AG08396 (cell line): ENCODE measurements around the gene GNG4.
"Not testable (repeated sequence)": the region's sequence is repeated elsewhere in the genome, so short reads cannot be mapped to it uniquely, and the experiment has no call there.

Experiments used
- DNase-seq: peaks from one replicate; pipeline ENCODE4 v3.0.0; 2012; ENCODE audit warnings: low spot score, mixed read lengths

Gene GNG4

DNA sequence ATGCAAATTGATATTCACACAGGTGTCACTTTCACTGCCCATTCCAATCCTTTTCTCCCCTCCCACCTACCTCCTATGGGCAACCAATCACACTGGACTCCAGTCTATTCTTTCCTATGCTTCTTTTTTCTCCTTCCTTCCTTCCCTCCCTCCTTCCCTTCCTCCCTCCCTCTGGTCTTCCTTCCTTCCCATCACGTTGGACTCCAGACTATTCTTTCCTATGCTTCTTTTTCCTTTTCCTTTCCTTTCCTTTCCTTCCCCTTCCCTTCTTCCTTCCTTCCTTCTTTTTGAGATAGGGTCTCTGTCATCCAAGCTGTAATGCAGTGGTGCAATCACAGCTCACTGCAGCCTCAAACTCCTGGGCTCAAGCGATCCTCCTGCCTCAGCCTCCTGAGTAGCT, 64.6 kb downstream of the GNG4 start:
- DNase-seq, result no peak

DNA sequence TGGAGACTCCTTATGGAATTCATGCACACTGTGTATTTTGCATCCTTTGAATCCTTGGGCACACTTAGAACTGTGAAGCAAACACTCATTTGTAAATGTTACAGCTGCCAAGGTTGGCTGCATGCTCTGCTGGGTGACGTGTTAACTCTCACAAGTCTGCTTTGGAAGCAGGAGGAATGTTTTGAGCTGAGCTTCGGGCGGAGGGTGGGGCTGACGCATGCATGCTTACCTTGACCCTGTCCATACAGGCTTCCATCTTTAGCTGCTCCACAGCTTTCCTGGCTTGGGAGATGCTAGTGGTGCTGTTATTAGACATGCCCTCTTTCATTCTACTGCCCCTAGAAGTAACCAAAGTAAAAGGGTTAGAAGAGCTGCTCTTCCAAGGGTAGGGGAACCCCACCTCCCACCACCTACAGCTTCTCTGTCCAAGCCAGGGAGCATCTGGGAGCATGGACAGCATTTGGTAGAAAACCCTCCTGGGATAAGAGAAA, 66.0 kb downstream of the GNG4 start:
- DNase-seq, result no peak

DNA sequence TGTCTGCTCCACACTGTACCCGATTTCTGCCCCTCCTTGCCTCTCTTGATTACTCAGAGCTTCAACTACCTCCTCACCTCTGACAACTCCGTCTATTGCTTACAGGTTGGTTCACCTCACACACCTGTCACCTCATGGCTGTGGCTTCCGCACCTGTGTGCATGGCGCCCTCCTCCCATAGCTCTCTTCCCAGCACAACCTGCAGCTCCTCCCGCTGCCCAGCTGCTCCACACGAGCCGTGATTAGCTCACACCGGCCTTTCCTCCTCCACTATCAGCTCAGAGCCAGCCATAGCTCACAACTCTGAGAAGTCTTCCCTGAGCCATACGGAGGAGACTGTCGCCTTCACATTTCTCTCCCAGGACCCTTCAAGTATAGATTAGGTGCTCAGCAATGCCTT, 67.5 kb downstream of the GNG4 start:
- no peak for DNase-seq

DNA sequence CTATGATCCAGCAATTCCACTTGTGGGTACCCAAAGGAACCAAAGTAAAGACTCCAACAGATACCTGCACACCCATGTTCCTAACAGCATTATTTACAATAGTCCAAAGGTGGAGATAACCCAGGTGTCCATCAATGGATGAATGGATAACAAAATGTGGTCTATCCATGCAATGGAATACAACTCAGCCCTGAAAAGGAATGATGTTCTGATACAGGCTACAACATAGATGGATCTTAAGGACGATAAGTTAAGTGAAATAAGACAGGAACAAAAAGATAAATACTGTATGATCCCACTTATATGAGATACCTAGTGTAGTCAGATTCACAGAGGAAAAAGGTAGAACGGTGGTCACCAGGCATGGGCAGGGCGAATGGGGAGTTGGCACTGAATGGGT, 69.7 kb downstream of the GNG4 start:
- no peak for DNase-seq

DNA sequence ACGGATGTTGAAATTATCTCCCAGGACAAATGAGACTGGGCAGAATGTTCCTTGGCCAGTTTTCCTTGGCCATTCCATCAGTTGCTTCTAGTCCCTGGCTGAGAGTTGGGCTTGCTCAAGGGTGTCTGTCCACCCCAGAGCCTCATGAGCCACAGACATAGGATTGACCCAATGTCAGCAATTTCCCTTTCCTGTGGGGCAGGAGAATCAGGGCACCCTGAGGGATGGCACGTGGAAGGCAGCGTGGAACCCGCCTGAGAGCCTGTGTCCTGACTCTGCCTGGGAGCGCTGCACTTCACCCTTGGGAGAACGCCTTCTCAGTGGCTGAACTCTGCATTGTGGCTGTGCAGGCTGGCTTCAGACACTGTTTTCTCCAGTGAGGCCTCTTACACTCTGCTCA, 74.0 kb downstream of the GNG4 start:
- no peak for DNase-seq

DNA sequence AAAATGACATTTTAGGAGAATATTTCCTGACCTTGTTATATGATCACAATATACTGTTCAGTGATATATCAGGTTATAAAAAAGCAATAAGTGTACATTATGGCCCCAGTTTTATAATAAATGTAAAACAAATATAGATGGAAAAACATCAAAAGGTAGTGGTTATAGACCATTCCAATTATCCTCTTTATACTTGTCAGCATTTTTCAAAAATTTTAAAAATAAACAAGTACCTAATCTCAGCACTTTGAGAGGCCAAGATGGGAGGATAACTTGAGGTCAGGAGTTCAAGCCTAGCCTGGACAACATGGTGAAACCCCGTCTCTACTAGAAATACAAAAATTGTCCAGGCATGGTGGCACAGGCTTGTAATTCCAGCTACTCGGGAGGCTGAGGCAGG, 75.7 kb downstream of the GNG4 start:
- no peak for DNase-seq

DNA sequence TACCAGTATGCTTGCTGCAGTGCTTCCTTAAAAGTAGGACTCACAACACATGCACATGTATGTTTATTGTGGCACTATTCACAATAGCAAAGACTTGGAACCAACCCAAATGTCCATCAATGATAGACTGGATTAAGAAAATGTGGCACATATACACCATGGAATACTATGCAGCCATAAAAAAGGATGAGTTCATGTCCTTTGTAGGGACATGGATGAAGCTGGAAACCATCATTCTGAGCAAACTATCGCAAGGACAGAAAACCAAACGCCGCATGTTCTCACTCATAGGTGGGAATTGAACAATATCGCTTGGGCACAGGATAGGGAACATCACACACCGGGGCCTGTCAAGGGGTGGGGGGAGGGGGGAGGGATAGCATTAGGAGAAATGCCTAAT, 76.6 kb downstream of the GNG4 start:
- DNase-seq, result not testable (repeated sequence)

DNA sequence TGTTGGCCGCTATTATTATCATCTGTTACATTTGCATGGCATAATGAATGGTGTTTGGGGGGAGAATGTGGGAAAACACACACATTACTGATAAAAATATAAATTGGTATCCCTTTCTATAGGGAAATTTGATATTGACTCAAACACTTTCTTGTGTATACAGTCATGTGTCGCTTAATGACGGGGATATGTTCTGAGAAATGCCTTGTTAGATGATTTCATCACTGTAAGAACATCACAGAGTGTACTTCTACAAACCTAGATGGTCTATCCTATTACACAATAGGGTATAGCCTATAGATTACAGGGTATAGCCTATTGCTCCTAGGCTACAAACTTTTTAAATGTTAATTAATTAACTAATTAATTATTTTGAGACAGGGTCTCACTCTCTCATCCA, 78.1 kb downstream of the GNG4 start:
- DNase-seq, result no peak

DNA sequence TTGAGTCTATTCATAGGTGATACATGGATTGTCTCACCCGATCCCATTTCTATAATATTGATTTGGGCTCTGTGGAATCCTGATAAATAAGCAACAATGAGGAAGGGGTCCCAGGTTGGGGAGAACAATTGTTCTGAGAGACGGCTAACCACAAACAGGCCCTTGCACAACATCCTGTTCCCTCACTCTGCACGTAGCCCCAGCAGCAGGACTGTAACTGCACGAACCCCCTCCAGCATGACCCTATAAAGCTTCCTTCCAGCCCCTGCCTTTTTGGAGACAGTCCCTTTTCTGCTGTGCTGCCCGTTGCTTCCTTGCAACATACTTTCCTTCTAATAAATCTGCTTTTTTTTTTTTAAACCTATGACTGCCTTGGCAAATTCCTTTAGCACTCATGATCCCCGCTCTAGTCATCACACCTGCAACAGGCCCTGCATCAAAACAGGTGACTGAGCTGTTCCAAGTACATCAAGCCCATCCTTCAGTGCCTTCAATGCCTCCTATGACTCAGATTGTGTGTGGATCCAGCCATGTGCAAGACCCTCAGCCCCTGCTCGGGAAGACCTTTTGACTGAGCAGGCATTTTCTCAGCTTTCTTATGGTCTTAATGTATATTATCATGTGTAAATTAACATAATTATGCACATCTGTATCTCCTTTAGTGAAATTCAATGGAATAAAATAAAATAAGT, 81.6 kb downstream of the GNG4 start:
- no peak for DNase-seq

DNA sequence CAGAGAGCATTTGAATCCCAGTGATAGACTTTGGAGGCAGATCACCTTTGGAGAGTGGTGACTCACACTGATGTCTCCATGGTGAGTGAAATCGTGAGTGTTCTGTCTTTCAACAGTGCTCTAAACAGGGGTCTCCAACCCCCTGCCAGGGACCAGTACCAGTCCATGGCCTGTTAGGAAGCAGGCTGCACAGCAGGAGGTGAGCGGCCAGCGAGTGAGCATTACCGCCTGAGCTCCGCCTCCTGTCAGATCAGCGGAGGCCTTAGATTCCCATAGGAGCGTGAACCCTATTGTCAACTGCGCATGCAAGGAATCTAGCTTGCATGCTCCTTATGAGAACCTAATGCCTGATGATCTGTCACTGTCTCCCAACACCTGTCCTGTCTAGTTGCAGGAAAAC, 83.5 kb downstream of the GNG4 start:
- no peak for DNase-seq

DNA sequence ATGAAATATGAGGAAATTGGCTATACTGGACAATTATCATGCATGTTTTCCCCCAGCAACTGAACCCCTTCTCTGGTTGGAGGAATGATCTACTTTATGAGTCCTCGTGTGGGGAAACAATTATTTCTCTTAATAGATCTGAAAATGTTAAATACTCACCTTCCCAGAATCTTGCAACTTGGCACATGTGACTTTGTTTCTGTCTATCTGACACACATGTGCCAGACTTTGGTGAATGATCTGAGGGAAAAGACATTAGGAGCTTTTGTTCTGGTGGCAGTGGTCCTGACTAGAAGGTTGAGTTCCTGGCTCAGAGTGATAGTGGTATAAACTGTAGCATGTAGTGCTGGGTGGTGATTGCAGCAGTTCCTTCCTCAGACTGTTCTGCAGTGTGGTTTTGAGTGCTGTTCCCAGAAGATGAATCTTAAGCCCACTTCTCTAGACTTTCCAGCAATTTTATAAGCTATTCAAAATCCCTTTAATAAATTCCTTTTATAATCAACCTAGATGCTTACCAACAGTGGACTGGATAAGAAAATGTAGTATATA, 86.0 kb downstream of the GNG4 start:
- DNase-seq, result no peak

DNA sequence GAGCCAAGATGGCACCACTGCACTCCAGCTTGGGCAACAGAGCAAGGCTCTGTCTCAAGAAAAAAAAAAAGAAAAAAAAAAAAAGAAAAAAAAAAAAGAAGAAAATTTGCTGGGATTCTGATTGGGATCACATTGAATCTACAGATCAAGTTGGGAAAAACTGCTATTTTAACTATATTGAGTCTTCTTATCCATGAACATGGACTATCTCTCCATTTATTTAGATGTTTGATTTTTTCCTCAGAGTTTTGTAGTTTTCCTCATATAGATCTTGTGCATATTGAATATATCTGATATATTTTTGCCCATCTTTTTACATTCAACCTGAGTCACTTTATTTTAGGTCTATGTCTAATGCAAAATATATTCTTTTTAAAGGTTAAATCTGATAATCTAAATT, 87.0 kb downstream of the GNG4 start:
- no peak for DNase-seq

DNA sequence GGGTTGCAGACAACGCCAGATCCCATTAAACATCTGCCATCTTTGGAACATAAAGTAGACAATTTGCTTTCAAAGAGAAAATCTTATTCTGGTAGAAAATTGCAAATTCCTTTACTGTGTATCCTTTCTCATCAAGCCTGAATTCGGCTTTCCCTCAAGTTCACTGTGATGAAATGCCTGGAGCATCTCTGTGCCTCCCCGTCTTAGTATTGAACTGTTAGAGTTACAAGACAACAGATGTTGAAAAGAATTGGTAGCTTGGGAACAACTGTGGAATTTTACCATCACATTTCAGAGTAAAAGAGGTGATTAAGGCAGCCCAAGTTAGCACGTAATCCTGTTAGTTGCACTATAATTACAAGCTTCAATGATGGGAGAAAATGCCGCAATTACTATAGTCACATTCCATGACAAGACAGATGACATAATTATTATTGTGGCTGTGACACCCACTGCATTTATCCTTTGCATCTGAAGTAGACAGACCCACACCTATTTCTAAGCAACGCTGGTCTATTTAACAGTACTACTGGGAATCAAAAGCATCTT, 90.9 kb downstream of the GNG4 start:
- no peak for DNase-seq

DNA sequence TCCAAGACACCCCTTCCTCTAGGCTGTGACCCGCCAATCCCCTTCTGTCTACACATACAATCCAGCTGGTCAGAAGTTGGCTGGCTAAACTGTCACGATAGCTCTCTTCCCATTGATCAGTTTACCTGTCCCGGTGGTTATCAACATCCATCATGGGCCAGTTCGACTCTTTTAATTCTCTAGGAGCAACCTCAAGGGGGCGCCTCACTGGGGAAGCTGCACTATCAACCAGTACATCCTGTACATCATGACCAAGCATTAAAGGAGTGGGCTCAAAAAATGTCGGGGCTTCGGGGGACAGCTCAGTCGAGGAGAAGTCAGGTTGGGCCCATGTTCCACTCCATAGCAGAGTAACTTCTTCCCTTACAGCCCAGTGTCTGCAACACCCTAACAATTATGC, 92.1 kb downstream of the GNG4 start:
- no peak for DNase-seq

DNA sequence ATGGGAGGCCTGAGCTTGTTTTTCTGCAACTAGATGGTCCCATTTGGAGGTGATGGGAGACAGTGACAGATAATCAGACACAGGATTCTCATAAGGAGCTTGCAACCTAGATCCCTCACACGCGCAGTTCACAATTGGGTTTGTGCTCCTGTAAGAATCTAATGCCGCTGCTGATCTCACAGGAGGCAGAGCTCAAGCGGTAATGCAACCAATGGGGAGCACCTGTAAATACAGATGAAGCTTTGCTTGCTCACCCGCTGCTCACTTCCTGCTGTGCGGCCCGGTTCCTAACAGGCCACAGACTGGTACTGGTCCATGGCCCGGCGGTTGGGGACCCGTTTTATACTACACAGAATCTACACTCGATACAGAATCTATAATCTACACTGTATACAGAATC, 92.8 kb downstream of the GNG4 start:
- no peak for DNase-seq

DNA sequence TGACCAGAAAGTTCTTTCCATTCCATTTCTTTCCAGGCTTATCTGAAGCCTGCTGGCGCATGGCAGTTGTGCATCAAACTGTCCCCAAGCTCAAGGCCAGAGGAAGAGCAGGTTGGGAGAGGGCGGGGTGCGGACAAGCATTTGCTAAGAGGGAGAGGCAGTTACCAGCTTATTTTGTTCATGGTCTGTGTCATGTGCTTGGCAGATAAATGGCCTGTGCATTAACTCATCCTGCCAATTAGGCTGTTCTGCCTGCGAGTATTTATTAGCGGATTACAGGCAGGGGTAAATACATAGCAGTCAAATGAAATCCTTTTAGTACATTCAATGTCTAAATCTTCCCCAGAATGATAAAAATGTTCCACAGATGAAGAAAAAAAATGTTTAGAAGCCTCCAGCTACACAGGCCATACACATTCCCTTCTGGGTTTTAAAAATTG, 96.5 kb downstream of the GNG4 start:
- DNase-seq, result no peak

DNA sequence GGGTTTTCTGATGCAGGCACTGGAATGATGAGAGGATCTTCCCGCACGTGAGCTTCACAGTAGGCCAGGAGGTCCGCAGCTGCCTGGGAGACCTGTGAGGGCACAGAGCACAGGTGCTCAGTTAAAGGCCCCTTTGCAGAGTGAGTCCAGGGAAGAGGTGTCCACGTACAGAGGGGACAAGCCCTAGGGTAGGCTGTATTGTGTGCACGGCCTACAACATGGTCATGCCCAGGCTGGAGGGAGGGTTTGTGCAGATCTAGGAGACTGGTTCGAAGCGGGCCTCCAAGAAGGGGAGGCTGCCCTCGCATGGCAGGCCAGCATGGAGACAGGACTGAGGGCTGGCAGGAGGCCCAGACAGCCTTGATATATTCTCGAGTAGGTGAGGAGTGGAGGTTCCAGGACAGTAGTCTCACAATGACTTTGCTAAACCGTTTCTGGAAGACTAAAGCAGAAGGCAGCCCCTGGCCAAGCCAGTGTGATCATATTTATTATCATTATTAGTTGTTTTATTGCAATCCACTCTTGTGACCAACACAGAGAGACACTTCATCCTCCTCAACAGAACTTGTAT, 97.4 kb downstream of the GNG4 start:
- DNase-seq, result no peak

DNA sequence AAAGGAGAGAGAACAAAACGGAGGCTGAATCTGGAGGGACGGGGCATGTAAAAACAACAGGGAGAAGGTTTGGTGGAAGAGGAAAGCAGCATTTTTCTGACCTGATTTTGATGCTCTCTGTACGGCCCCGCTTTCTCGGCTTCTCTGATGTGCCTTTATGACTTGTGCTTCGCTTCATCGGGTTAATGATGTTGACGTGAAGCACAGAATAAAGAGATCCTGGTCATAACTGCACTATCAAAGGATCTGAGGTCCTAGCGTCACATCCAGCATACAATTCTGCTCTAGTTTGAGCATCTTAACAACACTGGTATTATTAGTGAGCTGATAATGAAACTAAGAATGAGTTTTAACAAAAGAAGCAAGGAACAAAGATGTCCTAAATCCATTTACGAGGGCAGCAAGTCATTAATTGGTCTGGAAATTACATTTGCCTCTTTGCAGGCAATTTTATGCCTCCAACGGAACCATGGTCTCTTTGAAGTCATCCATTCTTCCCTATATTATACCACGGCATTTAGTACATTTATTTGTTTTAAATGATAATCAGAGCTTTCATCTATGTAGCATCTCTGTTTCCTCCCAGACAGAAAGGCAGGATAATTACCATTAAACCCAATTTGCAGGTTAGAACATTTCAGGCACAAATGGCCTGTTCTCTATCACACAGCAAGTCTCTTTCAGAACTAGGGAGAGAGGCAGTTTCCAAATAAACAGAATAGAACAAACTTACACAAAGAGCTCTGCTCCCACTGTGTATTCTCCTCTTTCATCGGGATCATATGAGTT, 100.0 kb downstream of the GNG4 start:
- no peak for DNase-seq

DNA sequence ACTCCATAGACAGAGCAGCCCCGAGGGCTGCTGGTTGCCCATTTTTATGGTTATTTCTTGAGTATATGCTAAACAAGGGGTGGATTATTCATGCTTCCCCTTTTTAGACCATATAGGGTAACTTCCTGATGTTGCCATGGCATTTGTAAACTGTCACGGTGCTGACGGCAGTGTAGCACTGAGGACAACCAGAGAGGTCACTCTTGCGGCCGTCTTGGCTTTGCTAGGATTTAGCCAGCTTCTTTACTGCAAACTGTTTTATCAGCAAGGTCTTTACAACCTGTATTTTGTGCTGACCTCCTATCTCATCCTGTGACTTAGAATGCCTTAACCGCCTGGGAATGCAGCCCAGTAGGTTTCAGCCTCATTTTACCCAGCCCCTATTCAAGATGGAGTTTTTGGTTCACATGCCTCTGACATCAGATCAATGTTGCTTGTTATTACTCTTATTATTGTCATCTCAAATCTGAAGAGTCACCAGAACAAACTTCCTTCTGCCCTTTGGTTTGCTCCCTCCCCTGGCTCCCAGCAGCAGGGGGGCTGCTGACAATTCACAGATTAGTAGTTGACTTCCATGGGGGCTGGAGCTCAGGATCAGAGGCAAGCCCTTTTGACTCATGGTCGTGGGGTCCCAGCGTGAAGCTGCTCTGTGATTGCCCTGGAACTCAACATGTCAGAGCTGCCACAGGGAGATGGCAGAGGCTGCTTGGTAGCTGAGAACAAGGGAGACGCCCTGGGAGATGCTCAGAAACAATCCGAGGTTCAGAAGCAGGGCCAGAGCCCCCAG, 103.0 kb downstream of the GNG4 start:
- not testable (repeated sequence) for DNase-seq

DNA sequence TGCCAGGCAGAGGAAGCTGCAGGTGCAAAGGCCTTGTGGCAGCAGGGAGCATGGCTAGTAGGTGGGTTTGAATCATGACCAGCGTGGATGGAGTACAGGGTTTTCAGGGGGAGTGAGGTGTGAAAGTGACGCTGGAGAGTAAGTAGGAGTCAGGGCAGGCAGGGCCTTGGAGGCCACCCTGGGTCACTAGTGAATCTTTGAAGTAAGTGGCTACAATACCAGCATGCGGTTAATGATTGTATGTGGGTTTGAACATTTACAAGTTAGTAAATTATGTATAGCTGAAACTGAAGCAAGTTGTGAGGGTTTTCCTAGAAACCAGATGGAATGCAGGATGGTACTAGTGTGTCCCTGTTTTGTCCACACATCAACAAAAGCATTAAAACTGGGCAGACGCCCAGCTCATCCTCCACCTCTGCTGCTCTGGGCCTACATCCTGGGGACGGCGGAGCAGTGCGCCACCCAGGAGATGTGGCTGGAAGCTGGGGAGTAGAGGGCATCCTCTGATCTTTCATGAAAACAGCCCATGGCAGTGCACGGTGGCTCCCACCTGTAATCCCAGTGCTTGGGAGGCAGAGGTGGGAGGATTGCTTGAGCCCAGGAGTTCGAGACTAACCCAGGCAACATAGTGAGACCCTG, 104.2 kb downstream of the GNG4 start:
- no peak for DNase-seq

DNA sequence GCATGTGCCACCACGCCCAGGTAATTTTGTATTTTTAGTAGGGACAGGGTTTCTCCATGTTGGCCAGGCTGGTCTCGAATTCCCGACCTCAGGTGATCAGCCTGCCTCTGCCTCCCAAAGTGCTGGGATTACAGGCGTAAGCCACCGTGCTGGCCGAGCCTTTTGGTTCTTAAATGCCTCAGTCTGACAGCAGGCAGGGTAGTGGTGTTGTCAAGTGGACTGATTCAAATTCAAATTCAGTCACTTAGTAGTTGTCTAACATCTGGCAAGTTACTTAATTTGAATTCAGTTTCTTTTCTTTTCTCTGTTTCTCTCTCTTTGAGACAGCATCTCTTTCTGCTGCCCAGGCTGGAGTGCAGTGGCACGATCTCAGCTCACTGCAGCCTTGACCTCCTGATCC, 106.7 kb downstream of the GNG4 start:
- DNase-seq, result not testable (repeated sequence)
